CD14-positive monocyte (primary cell): ENCODE measurements around the gene JARID2. TPM values are rescaled to one million over a fixed set of nuclear protein-coding genes. Genes with fewer than 3 reads are reported as not detected.

ENCODE experiments used
- DNase-seq, 3 donors: peaks; one replicate each; pipeline ENCODE4 v3.0.0-alpha.2; 2011 to 2022
- H2AFZ ChIP-seq: 2 replicates; pipeline ENCODE4 v1.6.0; 2012; ENCODE audit warnings: mild to moderate bottlenecking, low read depth, low read length, inconsistent platforms; ENCODE audit not compliant: insufficient read depth, poor library complexity, severe bottlenecking
- H3K27ac ChIP-seq, 2 donors: 1 replicate in 1 of 2; 2 replicates in 1 of 2; pipeline ENCODE4 v1.5.1; 2012 to 2013; ENCODE audit warnings: low read length in 2 of 2, control low read depth in 1 of 2, inconsistent platforms in 1 of 2, low read depth in 1 of 2, mild to moderate bottlenecking in 1 of 2
- H3K27me3 ChIP-seq, 2 donors: one replicate each; pipeline versions ENCODE4 v1.6.0 to v1.6.1; 2011 to 2013; ENCODE audit warnings: low read length in 2 of 2; ENCODE audit not compliant: control insufficient read depth in 2 of 2, insufficient read depth in 2 of 2
- H3K36me3 ChIP-seq, 2 donors: replicated peaks in 1 of 2; 1 replicate in 1 of 2; 2 replicates in 1 of 2; pipeline versions ENCODE4 v1.5.1 to v1.6.1; 2012 to 2013; ENCODE audit warnings: low read length in 2 of 2, control low read depth in 1 of 2, inconsistent platforms in 1 of 2, mild to moderate bottlenecking in 1 of 2; ENCODE audit not compliant: insufficient read depth in 2 of 2, control insufficient read depth in 1 of 2
- H3K4me1 ChIP-seq, 2 donors: 1 replicate in 1 of 2; 2 replicates in 1 of 2; pipeline versions ENCODE4 v1.5.1 to v1.6.1; 2012 to 2013; ENCODE audit warnings: low read length in 2 of 2, control low read depth in 1 of 2, inconsistent platforms in 1 of 2, mild to moderate bottlenecking in 1 of 2, moderate library complexity in 1 of 2; ENCODE audit not compliant: insufficient read depth in 2 of 2, control insufficient read depth in 1 of 2
- H3K4me2 ChIP-seq: replicated peaks from 2 replicates; pipeline ENCODE3; 2012; ENCODE audit warnings: low read length, moderate library complexity, mild to moderate bottlenecking; ENCODE audit not compliant: poor library complexity, severe bottlenecking; ENCODE audit errors: extremely low read depth
- H3K4me3 ChIP-seq, 3 experiments: fragments of 200-600 bp in 1 of 3; sonication (generic) in 1 of 3; replicated peaks in 1 of 3; 1 replicate in 2 of 3; 2 replicates in 1 of 3; pipeline ENCODE4 v1.5.1; 2011 to 2013; ENCODE audit warnings: low read length in 3 of 3, mild to moderate bottlenecking in 3 of 3, control low read depth in 2 of 3, low read depth in 2 of 3, inconsistent platforms in 1 of 3, moderate library complexity in 1 of 3
- H3K79me2 ChIP-seq: 2 replicates; pipeline ENCODE4 v1.6.0; 2012; ENCODE audit warnings: mild to moderate bottlenecking, control low read depth, inconsistent platforms, low read length, moderate library complexity; ENCODE audit not compliant: insufficient read depth
- H3K9ac ChIP-seq: 2 replicates; pipeline ENCODE4 v1.6.0; 2017; ENCODE audit warnings: low read length, mild to moderate bottlenecking; ENCODE audit not compliant: insufficient read depth, poor library complexity, severe bottlenecking
- H3K9me3 ChIP-seq, 2 donors: replicated peaks in 1 of 2; 1 replicate in 1 of 2; 2 replicates in 1 of 2; pipeline versions ENCODE4 v1.5.1 to v1.6.1; 2012 to 2013; ENCODE audit warnings: low read length in 2 of 2, control low read depth in 1 of 2; ENCODE audit not compliant: control insufficient read depth in 1 of 2, insufficient read depth in 1 of 2
- H4K20me1 ChIP-seq: 2 replicates; pipeline ENCODE4 v1.6.0; 2012; ENCODE audit warnings: mild to moderate bottlenecking, low read length, control low read depth, moderate library complexity; ENCODE audit not compliant: insufficient read depth
- H3K27ac Mint-ChIP-seq, 7 donors: one replicate each; pipeline ENCODE4 v1.8.0; 2020; ENCODE audit warnings: mild to moderate bottlenecking in 7 of 7, mixed read lengths in 7 of 7, moderate library complexity in 6 of 7, inconsistent platforms in 2 of 7
- H3K27me3 Mint-ChIP-seq, 3 donors: one replicate each; pipeline ENCODE4 v1.8.0; 2021 to 2022; ENCODE audit warnings: low read depth in 3 of 3, mild to moderate bottlenecking in 3 of 3, mixed read lengths in 3 of 3, moderate library complexity in 3 of 3, inconsistent platforms in 1 of 3
- H3K36me3 Mint-ChIP-seq, 2 donors: one replicate each; pipeline ENCODE4 v1.8.0; 2020; ENCODE audit warnings: mixed read lengths in 2 of 2, inconsistent platforms in 1 of 2, mild to moderate bottlenecking in 1 of 2
- H3K4me1 Mint-ChIP-seq: one replicate; pipeline ENCODE4 v1.8.0; 2020; ENCODE audit warnings: mild to moderate bottlenecking, mixed read lengths
- H3K4me3 Mint-ChIP-seq, 2 donors: one replicate each; pipeline ENCODE4 v1.8.0; 2020; ENCODE audit warnings: mild to moderate bottlenecking in 2 of 2, mixed read lengths in 2 of 2, moderate library complexity in 1 of 2
- H3K9me3 Mint-ChIP-seq, 7 donors: one replicate each; pipeline ENCODE4 v1.8.0; 2020 to 2022; ENCODE audit warnings: mixed read lengths in 7 of 7, mild to moderate bottlenecking in 6 of 7, moderate library complexity in 6 of 7, inconsistent platforms in 2 of 7
- CTCF ChIP-seq: fragments of 200-600 bp; IDR thresholded peaks from one replicate; pipeline ENCODE4 v1.8.0; 2022; ENCODE audit warnings: antibody characterized with exemption, mild to moderate bottlenecking
- WGBS: methylation state at CpG from one replicate; pipeline ENCODE4 v1.1.5; 2013; ENCODE audit warnings: missing lambda C conversion rate; ENCODE audit not compliant: insufficient coverage; 5-methylcytosine and 5-hydroxymethylcytosine counted together
- intact Hi-C, 2 donors: fragments of 100-400 bp; cut with micrococcal nuclease; formaldehyde crosslinking; loops; one replicate each; pipeline versions ENCODE4 v1.15.0 to v1.15.1; 2023
- polyA plus RNA-seq, 3 donors: library from polyadenylated mRNA; depleted of rRNA in 1 of 3; unstranded in 2 of 3; stranded (reverse) in 1 of 3; fragments of 300-500 nt in 2 of 3; fragments of >200 nt in 1 of 3; fragmentation: Illumina TruSeq in 2 of 3; gene quantifications; 1 replicate in 2 of 3; 2 replicates in 1 of 3; pipeline ENCODE4 v1.2.3, GENCODE V29; 2012 to 2021

JARID2 gene
- polyA plus RNA-seq, 3 donors = 6.8 to 17.5 (median 12.5) TPM

- TF ChIP-seq CTCF = no peak
- no peaks in the 10 kb centered on the region for H3K27me3 Mint-ChIP-seq
- peak overlapping the region in 1 of 2 donors; percentile 29 for H3K27ac ChIP-seq
Observed at GRCh38 chr6:15310680-15311079, 64.8 kb downstream of the JARID2 start.

DNA sequence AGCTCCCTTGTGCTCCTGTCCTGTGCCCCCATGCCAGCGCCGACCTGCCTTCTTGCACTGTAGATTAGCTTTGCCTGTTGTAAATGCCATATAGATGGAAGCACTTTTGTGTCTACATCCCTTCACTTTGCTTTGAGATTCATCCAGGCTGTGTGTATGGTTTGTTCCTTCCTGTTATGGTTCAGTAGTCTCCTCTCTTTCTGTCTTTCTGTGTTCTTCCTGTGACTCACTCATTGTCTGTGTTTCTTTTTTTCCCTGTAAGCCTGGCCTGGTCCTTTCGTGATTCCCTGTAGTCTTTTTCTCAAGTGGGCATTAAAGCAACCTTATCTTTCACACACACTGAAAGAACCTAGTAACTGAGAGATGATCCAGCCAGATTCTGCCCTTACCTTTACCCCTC, 66.6 kb downstream of the JARID2 start:
- intact Hi-C loops = no loop called here
- Histone ChIP-seq H3K79me2 (peaks cover 100% of the 10 kb centered on the region), H3K36me3 (peaks cover 0 to 9% of the 10 kb centered on the region in 2 donors), H2AFZ (no peak overlapping the region), H3K9ac (no peak overlapping the region), H3K4me2 (peak overlapping the region; percentile 4), H3K4me3 (no peak overlapping the region), H3K9me3 (no peaks in the 10 kb centered on the region), H3K27me3 (no peaks in the 10 kb centered on the region), H3K4me1 (peaks cover 48 to 82% of the 10 kb centered on the region in 2 donors), H3K27ac (peak overlapping the region; percentile 11 to 14), H4K20me1 (peaks cover 100% of the 10 kb centered on the region)
- H3K27ac Mint-ChIP-seq = peak overlapping the region; percentile 15 to 68 (median 46)
- H3K36me3 Mint-ChIP-seq = peaks cover 26 to 42% of the 10 kb centered on the region in 2 donors
- TF ChIP-seq CTCF = no peak
- 0% methylated on average over 1 of the region's 3 CpGs for WGBS
- no peaks in the 10 kb centered on the region for H3K9me3 Mint-ChIP-seq
- peak overlapping the region; percentile 28 to 62 for H3K4me3 Mint-ChIP-seq
- H3K27me3 Mint-ChIP-seq = no peaks in the 10 kb centered on the region
- DNase-seq = peak in 2 of 3 donors; percentile 27 to 29
- peaks cover 92% of the 10 kb centered on the region for H3K4me1 Mint-ChIP-seq

More at GRCh38 chr6:15310680-15311079, 64.8 kb downstream of the JARID2 start:
- DNase-seq = no peak
- peaks cover 17 to 39% of the 10 kb centered on the region in 2 donors for H3K36me3 Mint-ChIP-seq
- Histone ChIP-seq H3K9ac (no peak overlapping the region), H3K4me3 (no peak overlapping the region), H3K27me3 (no peaks in the 10 kb centered on the region), H3K9me3 (no peaks in the 10 kb centered on the region), H3K4me1 (peaks cover 61 to 84% of the 10 kb centered on the region in 2 donors), H3K4me2 (no peak overlapping the region), H3K79me2 (peaks cover 100% of the 10 kb centered on the region), H4K20me1 (peaks cover 100% of the 10 kb centered on the region), H2AFZ (no peak overlapping the region), H3K36me3 (peaks cover 0 to 5% of the 10 kb centered on the region in 2 donors)
- no peaks in the 10 kb centered on the region for H3K9me3 Mint-ChIP-seq
- peaks cover 90% of the 10 kb centered on the region for H3K4me1 Mint-ChIP-seq
- peak overlapping the region in 1 of 7 donors; percentile 50 for H3K27ac Mint-ChIP-seq
- intact Hi-C loops = no loop called here
- H3K4me3 Mint-ChIP-seq = no peak overlapping the region
- WGBS = 75% methylated on average over 3 of the region's 7 CpGs
